OCI-LY1 (cell line): Measurements from ENCODE around the gene NEU1.

Experiments used
- CTCF ChIP-seq: fragments of 200-600 bp; sonication (generic), shearing (Covaris generic); IDR thresholded peaks from 2 replicates; pipeline ENCODE4 v1.5.1; 2017; ENCODE audit warnings: mild to moderate bottlenecking, antibody characterized with exemption, low read length, moderate library complexity, mixed read lengths
- EZH2 ChIP-seq: fragments of 200-600 bp; sonication (generic), shearing (Covaris generic); IDR thresholded peaks from 2 replicates; pipeline ENCODE4 v1.8.0; 2017; ENCODE audit warnings: borderline replicate concordance, mixed run types, mild to moderate bottlenecking, antibody characterized with exemption, low read length, moderate library complexity, mixed read lengths

GRCh38 chr6:31859923-31860322 is 2.7 kb downstream of the NEU1 start:
- TF ChIP-seq CTCF = no peak
- TF ChIP-seq EZH2 = no peak
